Measurements from ENCODE around the gene CEACAM19. TPM values are rescaled to one million over a fixed set of nuclear protein-coding genes. Genes with fewer than 3 reads are reported as not detected.
"Not testable (repeated sequence)": the region's sequence is repeated elsewhere in the genome, so short reads cannot be mapped to it uniquely, and the experiment has no call there.

CEACAM19 gene
- total RNA-seq, 2 donors from 2014 or later: 5.3 to 6.1 TPM

- Histone ChIP-seq H3K36me3 (peaks cover 6% of the 10 kb centered on the region), H3K9ac (ENCODE audit: low read depth in 2 of 2, low read length in 2 of 2) (no peak overlapping the region), H3K27ac (no peak overlapping the region), H3K9me3 (no peaks in the 10 kb centered on the region), H3K4me3 (no peak overlapping the region), H3K27me3 (no peaks in the 10 kb centered on the region), H3K4me1 (no peaks in the 10 kb centered on the region)
- TF ChIP-seq, protein P1, sequence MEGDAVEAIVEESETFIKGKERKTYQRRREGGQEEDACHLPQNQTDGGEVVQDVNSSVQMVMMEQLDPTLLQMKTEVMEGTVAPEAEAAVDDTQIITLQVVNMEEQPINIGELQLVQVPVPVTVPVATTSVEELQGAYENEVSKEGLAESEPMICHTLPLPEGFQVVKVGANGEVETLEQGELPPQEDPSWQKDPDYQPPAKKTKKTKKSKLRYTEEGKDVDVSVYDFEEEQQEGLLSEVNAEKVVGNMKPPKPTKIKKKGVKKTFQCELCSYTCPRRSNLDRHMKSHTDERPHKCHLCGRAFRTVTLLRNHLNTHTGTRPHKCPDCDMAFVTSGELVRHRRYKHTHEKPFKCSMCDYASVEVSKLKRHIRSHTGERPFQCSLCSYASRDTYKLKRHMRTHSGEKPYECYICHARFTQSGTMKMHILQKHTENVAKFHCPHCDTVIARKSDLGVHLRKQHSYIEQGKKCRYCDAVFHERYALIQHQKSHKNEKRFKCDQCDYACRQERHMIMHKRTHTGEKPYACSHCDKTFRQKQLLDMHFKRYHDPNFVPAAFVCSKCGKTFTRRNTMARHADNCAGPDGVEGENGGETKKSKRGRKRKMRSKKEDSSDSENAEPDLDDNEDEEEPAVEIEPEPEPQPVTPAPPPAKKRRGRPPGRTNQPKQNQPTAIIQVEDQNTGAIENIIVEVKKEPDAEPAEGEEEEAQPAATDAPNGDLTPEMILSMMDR (IDR thresholded peaks at IDR 0.05): no peak
- no peak for DNase-seq
- intact Hi-C loops (cut with DNase I): no loop called here
These were observed 7.3 kb upstream of the CEACAM19 start for GRCh38 chr19:44663996-44664395.

DNA sequence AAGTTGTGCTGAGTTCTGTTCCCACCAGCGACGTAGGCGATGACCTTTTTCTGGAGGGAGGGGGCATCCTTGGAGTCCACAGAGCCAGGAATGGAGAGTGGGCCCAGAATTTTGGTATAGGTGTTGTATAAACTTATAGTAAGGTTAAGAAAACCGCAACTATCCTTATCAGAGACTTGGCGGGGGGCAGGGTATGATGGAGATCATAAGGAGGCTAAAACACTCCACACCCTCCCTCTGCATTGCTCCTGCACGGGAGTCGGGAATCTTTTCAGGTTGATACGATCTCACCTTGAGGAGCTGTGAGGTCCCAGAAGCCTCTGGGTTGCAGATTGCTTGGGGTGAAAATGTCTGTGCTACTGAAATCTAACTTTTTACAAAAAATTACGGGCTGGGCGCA lies 6.3 kb upstream of the CEACAM19 start:
- Histone ChIP-seq H3K27ac (no peak overlapping the region), H3K4me3 (no peak overlapping the region), H3K4me1 (no peaks in the 10 kb centered on the region), H3K36me3 (peaks cover 6% of the 10 kb centered on the region), H3K9ac (ENCODE audit: low read depth in 2 of 2, low read length in 2 of 2) (no peak overlapping the region), H3K9me3 (no peaks in the 10 kb centered on the region), H3K27me3 (no peaks in the 10 kb centered on the region)
- no peak for DNase-seq
- TF ChIP-seq, protein P1 (IDR thresholded peaks at IDR 0.05): no peak
- intact Hi-C loops (cut with DNase I): no loop called here

DNA sequence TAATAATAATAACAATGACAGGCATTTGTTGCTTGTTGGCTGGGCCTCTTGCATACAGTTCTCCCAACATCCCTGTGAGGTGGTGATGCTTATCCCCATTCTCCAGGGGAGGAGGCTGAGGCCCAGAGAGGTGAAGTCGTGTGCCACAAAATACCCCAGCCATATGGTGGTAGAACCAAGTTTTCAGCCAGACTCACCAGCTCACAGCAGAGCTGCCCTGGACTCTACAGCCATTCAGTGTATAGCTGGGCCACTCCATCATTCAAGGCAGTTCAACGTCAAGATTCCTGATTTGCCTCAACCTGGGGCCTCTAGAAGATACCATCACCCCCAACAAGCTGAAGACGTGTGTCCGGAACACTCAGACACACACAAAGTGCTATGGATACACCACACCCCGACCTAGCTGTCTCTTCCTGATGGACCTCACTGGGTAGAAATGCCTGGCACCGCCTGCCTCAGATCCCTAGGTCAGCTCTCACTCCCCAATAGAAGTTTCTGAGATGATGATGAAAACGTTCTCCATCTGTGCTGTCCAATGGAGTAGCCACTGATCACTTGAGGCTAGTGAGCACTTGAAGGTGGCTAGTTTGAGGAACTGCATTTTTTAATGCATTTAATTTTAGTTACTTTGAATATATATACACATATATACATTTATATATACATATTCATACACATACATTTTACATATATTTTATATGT lies 4.3 kb upstream of the CEACAM19 start:
- Histone ChIP-seq H3K27ac (no peak overlapping the region), H3K9ac (ENCODE audit: low read depth in 2 of 2, low read length in 2 of 2) (no peak overlapping the region), H3K27me3 (no peaks in the 10 kb centered on the region), H3K9me3 (no peaks in the 10 kb centered on the region), H3K4me1 (no peaks in the 10 kb centered on the region), H3K4me3 (no peak overlapping the region), H3K36me3 (peaks cover 6% of the 10 kb centered on the region)
- intact Hi-C loops (cut with DNase I): no loop called here
- TF ChIP-seq, protein P1 (IDR thresholded peaks at IDR 0.05): no peak
- no peak for DNase-seq

DNA sequence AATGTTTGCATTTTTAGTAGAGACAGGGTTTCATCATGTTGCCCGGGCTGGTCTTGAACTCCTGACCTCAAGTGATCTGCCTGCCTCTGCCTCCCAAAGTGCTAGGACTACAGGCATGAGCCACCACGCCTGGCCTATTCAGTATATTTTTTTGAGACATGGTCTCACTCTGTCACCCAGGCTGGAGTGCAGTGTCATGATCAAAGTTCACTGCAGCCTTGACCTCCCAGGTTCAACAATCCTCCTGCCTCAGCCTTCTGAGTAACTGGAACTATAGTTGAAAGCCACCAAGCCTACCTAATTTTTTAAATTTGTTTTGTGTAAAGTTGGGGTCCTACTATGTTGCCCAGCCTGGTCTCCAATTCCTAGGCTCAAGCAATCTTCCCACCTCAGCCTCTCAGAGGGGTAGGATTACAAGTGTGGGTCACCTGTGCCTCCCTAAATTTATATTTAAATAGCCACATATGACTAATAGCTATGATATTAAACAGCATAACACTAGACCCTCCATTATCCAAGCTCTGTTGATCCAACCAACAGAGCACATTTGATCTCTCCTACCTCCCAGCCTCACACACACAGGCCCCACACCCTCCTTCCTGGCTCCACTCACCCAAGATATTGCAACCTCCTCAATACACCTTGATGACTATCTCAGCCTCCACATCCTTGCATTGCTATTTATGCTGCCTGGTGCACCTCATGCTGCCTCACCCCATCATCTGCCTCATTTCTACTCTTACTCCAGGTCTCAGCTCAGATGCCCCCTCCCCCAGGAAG lies 2.1 kb upstream of the CEACAM19 start:
- H3K4me1 ChIP-seq: no peaks in the 10 kb centered on the region
- H3K9ac ChIP-seq (ENCODE audit: low read depth in 2 of 2, low read length in 2 of 2): no peak overlapping the region
- no peak overlapping the region for H3K4me3 ChIP-seq
- no peaks in the 10 kb centered on the region for H3K27me3 ChIP-seq
- no peaks in the 10 kb centered on the region for H3K36me3 ChIP-seq
- no peaks in the 10 kb centered on the region for H3K9me3 ChIP-seq
- no peak overlapping the region for H3K27ac ChIP-seq
- no peak for DNase-seq
- intact Hi-C loops (cut with DNase I): no loop called here
- TF ChIP-seq, protein P1 (IDR thresholded peaks at IDR 0.05): no peak

- H3K27me3 ChIP-seq; H3K9ac ChIP-seq (ENCODE audit: low read depth in 2 of 2, low read length in 2 of 2); intact Hi-C loops (cut with DNase I); H3K27ac ChIP-seq; DNase-seq; H3K9me3 ChIP-seq; H3K4me3 ChIP-seq; H3K4me1 ChIP-seq; H3K36me3 ChIP-seq: not testable (repeated sequence)
These were observed 1.3 kb upstream of the CEACAM19 start for GRCh38 chr19:44670027-44670426.

DNA sequence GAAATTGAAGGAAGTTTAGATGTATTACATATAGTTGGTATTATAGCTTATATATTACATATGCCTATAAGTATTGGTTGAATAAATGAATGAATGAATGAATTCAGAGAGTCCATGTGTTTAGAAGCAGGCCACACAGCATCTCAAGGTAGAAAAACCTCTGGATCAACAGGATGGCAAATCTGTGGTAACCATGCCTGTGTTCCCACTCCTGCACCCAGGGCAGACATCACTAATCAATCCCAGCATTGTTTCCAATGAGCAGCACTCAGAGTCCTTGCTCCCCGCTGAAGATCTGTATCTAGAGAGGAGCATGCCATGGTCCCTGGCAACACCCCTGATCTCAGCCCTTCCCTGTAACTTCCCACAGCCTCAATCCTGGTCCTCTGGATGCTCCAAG lies 944 bp downstream of the CEACAM19 start:
- Histone ChIP-seq H3K9ac (ENCODE audit: low read depth in 2 of 2, low read length in 2 of 2) (no peak overlapping the region), H3K27ac (no peak overlapping the region), H3K4me3 (no peak overlapping the region), H3K4me1 (no peaks in the 10 kb centered on the region), H3K9me3 (no peaks in the 10 kb centered on the region), H3K36me3 (no peaks in the 10 kb centered on the region), H3K27me3 (no peaks in the 10 kb centered on the region)
- intact Hi-C loops (cut with DNase I): no loop called here
- DNase-seq: no peak
- TF ChIP-seq, protein P1 (IDR thresholded peaks at IDR 0.05): no peak
